GM21619 (cell line): ENCODE results near the gene AXL.
A peak's percentile ranks its signal among the peaks of the same experiment; 100 is the strongest.
"Not testable (repeated sequence)": the region's sequence is repeated elsewhere in the genome, so short reads cannot be mapped to it uniquely, and the experiment has no call there.

ENCODE experiments used
- ATAC-seq: cut with Tn5 transposase; IDR thresholded peaks from one replicate; pipeline ENCODE4 v1.9.1; 2021; ENCODE audit not compliant: unreplicated experiment

Gene AXL

GRCh38 chr19:41269055-41269454, 50.0 kb downstream of the AXL start:
- no peak for ATAC-seq

- no peak for ATAC-seq
Measured at GRCh38 chr19:41269571-41269970, 50.5 kb downstream of the AXL start.

DNA sequence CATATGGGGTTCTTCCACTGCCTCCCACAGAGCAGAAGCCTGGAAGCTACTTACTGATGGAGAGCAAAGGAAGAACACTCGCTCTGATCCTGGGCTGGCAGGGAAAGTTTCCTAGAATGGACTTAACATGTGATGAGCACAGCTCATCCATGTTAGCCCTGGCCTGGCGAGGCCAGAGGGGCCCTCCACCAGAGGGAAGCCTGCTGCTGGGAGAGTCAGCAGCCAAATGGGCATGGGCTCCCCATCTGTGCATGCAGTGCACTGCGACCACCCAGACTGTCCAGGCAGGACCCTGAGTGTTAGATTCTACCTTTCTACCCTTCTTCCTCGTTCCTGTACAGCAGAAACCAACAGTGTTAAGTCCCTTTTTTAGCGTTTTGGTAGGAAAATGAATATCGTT, 54.1 kb downstream of the AXL start:
- ATAC-seq: no peak

DNA sequence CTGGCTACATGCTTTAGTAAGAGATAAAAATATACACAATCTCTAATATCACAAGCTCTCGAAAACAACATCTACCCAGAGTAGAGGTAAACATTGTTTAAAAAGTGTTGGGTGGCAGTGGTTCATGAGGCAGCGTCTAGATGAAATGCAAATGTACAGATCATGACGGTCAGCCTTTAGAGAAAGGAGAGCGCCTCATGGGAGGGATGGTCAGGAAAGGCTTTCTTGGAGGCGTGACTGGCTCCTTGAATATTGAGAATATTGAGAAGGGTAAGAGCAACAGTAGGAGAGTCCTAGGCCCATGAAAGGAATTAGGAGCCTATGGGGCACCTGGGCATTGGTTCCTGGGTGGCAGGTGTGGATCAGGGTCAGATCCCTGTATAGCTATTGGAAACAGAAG, 55.8 kb downstream of the AXL start:
- no peak for ATAC-seq

GRCh38 chr19:41276231-41276630, 57.2 kb downstream of the AXL start:
- no peak for ATAC-seq

- ATAC-seq: no peak
Measured at GRCh38 chr19:41278478-41278877, 59.5 kb downstream of the AXL start.

DNA sequence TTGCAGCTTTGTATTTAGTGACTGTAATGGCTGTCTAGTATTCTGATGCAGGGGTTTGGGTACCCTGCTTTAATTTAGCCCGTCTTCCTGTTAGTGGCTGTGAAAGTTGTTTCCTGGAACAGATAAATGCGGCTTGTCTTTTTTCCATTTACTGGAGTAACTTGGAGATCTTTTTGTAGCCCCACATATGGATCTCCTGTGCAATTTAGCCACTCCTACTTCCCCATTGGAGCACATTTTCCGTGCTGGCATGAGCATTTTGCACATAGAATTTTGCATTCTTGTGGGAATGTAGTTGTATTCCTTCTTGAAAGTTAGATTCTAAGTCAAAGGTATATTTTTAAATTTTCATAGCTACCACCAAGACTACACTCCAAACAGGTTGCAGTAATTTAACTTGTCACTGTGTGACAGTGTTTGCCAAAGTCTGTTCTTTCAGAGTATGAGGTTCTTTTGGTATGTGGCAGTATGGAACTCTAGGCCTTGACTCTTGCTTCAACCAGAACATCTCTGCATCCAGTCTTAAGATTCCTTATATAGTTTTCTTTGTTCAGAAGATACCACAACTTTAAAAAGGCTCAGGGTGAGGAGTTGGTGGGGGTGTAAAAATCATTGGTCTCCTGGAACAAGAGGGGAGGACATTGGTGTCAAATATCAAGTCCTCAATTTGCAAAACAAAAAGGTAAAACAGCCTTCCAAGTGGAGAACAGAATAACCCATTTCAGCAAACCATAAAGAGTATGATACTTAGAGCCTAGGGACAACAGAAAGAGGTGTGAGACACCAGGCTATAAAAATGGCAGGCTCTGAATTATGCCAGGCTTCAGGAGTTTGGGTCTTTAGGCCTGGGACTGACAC, 69.9 kb downstream of the AXL start:
- no peak for ATAC-seq

GRCh38 chr19:41289814-41290213, 70.8 kb downstream of the AXL start:
- not testable (repeated sequence) for ATAC-seq

DNA sequence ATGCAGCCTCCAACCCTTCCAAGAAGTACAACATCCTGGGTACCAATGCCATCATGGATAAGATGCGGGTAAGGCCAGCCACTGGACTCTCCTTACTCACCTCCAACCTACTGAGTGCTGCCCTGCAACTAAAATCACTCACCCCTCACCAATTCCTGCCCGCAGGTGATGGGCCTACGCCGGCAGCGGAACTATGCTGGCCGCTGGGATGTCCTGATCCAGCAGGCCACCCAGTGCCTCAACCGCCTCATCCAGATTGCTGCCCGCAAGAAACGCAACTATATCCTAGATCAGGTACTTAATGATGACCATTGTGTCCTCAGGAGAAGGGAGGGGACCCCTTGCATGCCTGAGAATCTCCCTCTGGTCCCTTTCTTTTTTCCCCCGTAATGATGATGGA, 75.4 kb downstream of the AXL start:
- ATAC-seq: no peak

GRCh38 chr19:41295499-41295898, 76.5 kb downstream of the AXL start:
- no peak for ATAC-seq

DNA sequence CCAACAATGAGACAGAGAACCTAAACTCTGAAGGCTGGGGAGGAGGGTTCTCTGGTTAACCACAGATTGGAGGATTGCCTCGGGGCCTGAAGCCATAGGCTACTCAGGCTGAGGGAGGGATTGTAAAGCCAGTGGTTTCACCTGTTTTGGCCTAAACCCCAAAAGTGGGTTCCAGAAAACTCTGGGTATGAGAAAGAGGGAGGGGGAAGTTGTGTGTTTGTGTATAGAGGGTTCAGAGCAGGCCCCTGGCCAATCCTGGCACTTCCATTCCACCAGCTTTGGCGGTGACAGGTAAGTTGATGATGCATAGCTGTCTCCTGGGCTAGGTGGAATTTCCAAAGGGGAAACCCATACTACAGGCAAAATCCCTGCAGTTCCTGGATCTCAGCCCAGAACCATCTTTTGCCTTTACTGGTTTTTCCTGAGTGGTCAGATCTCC, 77.4 kb downstream of the AXL start:
- no peak for ATAC-seq

DNA sequence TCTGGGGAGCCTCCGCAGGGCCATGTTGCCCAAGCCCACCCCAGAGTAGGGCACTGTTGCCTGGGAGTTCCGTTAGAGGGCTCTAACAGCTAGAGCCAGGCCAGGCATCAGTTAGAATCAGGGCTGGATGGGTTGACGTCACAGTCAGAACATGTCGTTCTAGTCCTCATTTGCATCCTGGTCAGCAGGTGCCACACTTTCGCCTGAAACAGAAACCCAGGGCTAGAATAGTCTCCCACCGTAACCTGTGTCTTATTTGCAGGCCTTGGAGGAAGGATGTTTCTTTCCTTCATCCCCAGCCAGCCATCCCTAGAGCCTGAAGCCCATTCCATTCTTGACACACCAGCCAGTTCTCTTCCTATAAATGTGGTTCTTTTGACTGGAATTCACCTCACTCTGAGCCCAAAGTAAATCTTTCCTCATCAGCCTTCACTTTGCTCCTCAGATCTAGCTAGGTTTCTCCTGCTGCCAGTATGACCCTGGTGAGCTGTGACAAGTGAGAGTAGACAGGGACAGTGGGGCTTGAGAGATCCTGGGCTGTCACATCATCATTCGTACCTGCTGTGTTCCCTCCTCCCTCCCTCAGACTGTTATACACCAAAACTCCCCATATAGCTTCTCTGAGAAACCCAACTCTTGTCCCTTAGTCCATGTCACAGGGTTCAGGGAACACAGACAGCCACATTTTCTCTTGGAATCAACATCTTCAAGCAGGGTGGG, 78.8 kb downstream of the AXL start:
- peak; percentile 74 for ATAC-seq

DNA sequence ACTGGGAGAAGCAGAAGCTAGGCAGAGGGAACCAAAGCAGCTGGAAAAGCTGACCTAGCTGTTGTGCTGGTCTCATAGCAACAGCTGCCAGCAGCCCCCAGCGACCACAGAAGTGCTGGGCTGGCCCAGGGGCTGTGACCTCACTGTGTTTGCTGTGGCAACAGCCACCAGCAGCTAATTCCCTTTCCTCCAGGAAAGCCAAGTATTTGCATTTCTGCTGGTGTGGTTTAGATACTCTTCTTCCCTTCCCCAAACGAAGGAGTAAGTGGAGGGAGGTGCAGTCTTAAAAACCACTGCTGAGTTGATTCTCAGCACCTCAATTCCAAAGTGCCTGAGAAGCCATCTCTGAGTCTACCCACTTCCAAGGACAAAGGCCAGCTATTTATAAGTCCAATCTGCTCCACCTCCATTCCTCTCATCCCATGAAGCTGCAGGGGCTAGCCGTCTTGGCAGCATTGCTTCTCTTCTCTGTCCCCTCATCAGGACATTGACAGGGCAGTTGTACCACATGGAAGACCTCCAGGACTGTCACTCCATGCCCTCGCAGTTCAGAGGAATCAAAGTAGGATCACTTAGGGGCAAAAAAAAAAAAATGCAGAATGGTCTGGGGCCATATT, 79.4 kb downstream of the AXL start:
- ATAC-seq: no peak

GRCh38 chr19:41299046-41299754, 80.2 kb downstream of the AXL start:
- ATAC-seq: no peak

GRCh38 chr19:41299755-41300089, 80.7 kb downstream of the AXL start:
- ATAC-seq: no peak

- no peak for ATAC-seq
Measured at GRCh38 chr19:41300555-41300954, 81.5 kb downstream of the AXL start.

- ATAC-seq: no peak
Measured at GRCh38 chr19:41302624-41303351, 83.8 kb downstream of the AXL start.

DNA sequence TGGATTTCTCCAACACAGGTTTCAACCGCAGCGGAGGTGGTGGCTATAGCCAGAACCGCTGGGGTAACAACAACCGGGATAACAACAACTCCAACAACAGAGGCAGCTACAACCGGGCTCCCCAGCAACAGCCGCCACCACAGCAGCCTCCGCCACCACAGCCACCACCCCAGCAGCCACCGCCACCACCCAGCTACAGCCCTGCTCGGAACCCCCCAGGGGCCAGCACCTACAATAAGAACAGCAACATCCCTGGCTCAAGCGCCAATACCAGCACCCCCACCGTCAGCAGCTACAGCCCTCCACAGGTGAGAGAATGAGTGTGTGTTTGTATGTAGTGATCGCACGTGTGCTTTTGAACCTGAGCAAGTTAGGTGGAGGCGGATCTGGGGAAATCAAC, 84.9 kb downstream of the AXL start:
- no peak for ATAC-seq

- no peak for ATAC-seq
Measured at GRCh38 chr19:41304706-41305483, 85.9 kb downstream of the AXL start.
